ENCODE measurements around the gene IGFL4. TPM values are rescaled to one million over a fixed set of nuclear protein-coding genes. Genes with fewer than 3 reads are reported as not detected.

Gene IGFL4
- total and polyA plus RNA-seq, 9 of the 15 experiments (the other 6 are each of a cell fraction or from before 2014, with no cell fraction given): not detected

DNA sequence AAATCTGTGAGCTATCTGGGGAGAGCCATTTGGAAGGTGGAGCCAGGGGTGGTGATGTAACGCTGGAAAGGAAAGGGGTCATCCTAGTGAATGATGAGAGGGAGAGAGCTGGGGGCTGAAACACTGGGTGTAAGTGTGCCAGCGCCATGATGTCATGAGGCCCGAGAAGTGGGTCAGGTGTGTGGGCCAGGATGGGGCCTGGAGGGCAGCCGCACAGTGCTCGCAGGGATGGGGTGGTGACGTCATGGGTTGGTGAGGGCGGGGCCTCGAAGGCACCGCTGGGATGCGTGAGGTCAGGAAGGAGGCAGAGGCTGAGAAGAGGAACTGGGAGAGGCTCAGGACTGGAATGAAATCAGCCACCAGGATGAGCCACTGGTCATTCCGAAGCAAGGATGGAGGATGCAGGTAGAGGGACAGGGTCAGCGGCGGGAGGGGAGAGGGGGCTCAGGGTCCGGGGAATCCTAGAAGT, 41.1 kb downstream of the IGFL4 start (continued):
- TF ChIP-seq MEF2A (IDR thresholded peaks at IDR 0.05; ENCODE audit: control insufficient read depth, low read depth, low read length) (no peak), MTA3 (IDR thresholded peaks at IDR 0.05; ENCODE audit: borderline replicate concordance) (peak; percentile 76; the same call in 1 of the 2 replicates), JUND (IDR thresholded peaks at IDR 0.05; ENCODE audit: borderline replicate concordance, low read depth, low read length) (peak; percentile 92), JUND (tag; IDR thresholded peaks at IDR 0.05; ENCODE audit: borderline replicate concordance, low read depth, low read length) (peak; percentile 92), ATF3 (IDR thresholded peaks at IDR 0.05) (peak; percentile 99), ATF3 (CRISPR knock-in tag; conservative IDR thresholded peaks at IDR 0.05) (no peak), ZNF165 (CRISPR knock-in tag; IDR thresholded peaks at IDR 0.05; ENCODE audit: borderline replicate concordance) (no peak), HDGF (IDR thresholded peaks at IDR 0.05) (0 out of 2 replicates have a peak, but pooled peaks have one; percentile 31), SIX5 (IDR thresholded peaks at IDR 0.05; ENCODE audit: borderline replicate concordance in 1 of 2, insufficient read depth in 1 of 2, low read depth in 1 of 2, low read length in 2 of 2) (no peak), CREB1 (IDR thresholded peaks at IDR 0.05) (peak; percentile 78), CREB1 (CRISPR knock-in tag; IDR thresholded peaks at IDR 0.05) (peak; percentile 90), CXXC5 (CRISPR knock-in tag; IDR thresholded peaks at IDR 0.05) (0 out of 2 replicates have a peak, but pooled peaks have one; percentile 15), POLR2G (IDR thresholded peaks at IDR 0.05; ENCODE audit: low read depth, low read length) (0 out of 2 replicates have a peak, but pooled peaks have one; percentile 19), CBX1 (IDR thresholded peaks at IDR 0.05; ENCODE audit: low read depth) (no peak), RREB1 (CRISPR knock-in tag; IDR thresholded peaks at IDR 0.05) (no peak), CEBPG (CRISPR knock-in tag; IDR thresholded peaks at IDR 0.05) (peak; percentile 63), CEBPG (tag; conservative IDR thresholded peaks at IDR 0.05 in 1 of 2, IDR thresholded peaks at IDR 0.05 in 1 of 2) (no peak)
- TF ChIP-seq, protein P1, sequence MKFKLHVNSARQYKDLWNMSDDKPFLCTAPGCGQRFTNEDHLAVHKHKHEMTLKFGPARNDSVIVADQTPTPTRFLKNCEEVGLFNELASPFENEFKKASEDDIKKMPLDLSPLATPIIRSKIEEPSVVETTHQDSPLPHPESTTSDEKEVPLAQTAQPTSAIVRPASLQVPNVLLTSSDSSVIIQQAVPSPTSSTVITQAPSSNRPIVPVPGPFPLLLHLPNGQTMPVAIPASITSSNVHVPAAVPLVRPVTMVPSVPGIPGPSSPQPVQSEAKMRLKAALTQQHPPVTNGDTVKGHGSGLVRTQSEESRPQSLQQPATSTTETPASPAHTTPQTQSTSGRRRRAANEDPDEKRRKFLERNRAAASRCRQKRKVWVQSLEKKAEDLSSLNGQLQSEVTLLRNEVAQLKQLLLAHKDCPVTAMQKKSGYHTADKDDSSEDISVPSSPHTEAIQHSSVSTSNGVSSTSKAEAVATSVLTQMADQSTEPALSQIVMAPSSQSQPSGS (CRISPR knock-in tag; IDR thresholded peaks at IDR 0.05): peak; percentile 95
- TF ChIP-seq, protein P2, sequence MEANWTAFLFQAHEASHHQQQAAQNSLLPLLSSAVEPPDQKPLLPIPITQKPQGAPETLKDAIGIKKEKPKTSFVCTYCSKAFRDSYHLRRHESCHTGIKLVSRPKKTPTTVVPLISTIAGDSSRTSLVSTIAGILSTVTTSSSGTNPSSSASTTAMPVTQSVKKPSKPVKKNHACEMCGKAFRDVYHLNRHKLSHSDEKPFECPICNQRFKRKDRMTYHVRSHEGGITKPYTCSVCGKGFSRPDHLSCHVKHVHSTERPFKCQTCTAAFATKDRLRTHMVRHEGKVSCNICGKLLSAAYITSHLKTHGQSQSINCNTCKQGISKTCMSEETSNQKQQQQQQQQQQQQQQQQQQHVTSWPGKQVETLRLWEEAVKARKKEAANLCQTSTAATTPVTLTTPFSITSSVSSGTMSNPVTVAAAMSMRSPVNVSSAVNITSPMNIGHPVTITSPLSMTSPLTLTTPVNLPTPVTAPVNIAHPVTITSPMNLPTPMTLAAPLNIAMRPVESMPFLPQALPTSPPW (CRISPR knock-in tag; IDR thresholded peaks at IDR 0.05): peak; percentile 29; the same call in 1 of the 2 replicates
